ENCODE measurements around the gene ZFR. TPM values are rescaled to one million over a fixed set of nuclear protein-coding genes. Genes with fewer than 3 reads are reported as not detected.
"Not testable (repeated sequence)": the region's sequence is repeated elsewhere in the genome, so short reads cannot be mapped to it uniquely, and the experiment has no call there.

ZFR gene
- total RNA-seq, 1 experiment from 2014 or later, result 85.1 TPM

GRCh38 chr5:32369032-32369431 lies 75.5 kb downstream of the ZFR start:
- CTCF ChIA-PET, result no interaction called here
- no peak for DNase-seq
- BruUV-seq (replicated peaks), result no TSS peak
- no peak overlapping the region for H3K9ac ChIP-seq (ENCODE audit: low read length)
- H2AFZ ChIP-seq (ENCODE audit: low read length), result no peak overlapping the region
- H3K27ac ChIP-seq (ENCODE audit: low read length), result no peak overlapping the region
- no peak overlapping the region for H3K4me3 ChIP-seq (ENCODE audit: low read length)
- H3F3A ChIP-seq (ENCODE audit: low read length, unreplicated experiment), result no peaks in the 10 kb centered on the region
- H3K9me2 ChIP-seq (replicated peaks; ENCODE audit: low read length), result no peaks in the 10 kb centered on the region
- no peaks in the 10 kb centered on the region for H4K20me1 ChIP-seq (ENCODE audit: low read length)
- ATAC-seq, result no peak
- H3K79me2 ChIP-seq (ENCODE audit: low read length), result no peaks in the 10 kb centered on the region
- TF ChIP-seq CTCF (conservative IDR thresholded peaks at IDR 0.05; ENCODE audit: low read depth, low read length) (no peak), EZH2 (IDR thresholded peaks at IDR 0.05; ENCODE audit: low read length, unreplicated experiment) (no peak), EZH2phosphoT487 (IDR thresholded peaks at IDR 0.05; ENCODE audit: borderline replicate concordance, low read length) (no peak)
- no peaks in the 10 kb centered on the region for H3K4me1 ChIP-seq (ENCODE audit: insufficient read depth, low read length)
- POLR2A ChIA-PET (ENCODE audit: unreplicated experiment), result no interaction called here
- intact Hi-C loops (cut with micrococcal nuclease), result no loop called here
- no peaks in the 10 kb centered on the region for H3K27me3 ChIP-seq (ENCODE audit: low read length)
- H3K9me3 ChIP-seq (ENCODE audit: low read length), result no peaks in the 10 kb centered on the region
- peaks cover 41% of the 10 kb centered on the region for H3K36me3 ChIP-seq (ENCODE audit: low read depth, low read length)
- no peak overlapping the region for H3K4me2 ChIP-seq (ENCODE audit: low read length)

- H3K4me2 ChIP-seq (ENCODE audit: low read length); H3K9ac ChIP-seq (ENCODE audit: low read length); DNase-seq; H3K27ac ChIP-seq (ENCODE audit: low read length); intact Hi-C loops (cut with micrococcal nuclease); POLR2A ChIA-PET (ENCODE audit: unreplicated experiment); BruUV-seq (replicated peaks); H3K79me2 ChIP-seq (ENCODE audit: low read length); H3K9me3 ChIP-seq (ENCODE audit: low read length); H4K20me1 ChIP-seq (ENCODE audit: low read length); H2AFZ ChIP-seq (ENCODE audit: low read length); ATAC-seq; H3K4me1 ChIP-seq (ENCODE audit: insufficient read depth, low read length); H3K27me3 ChIP-seq (ENCODE audit: low read length); H3K4me3 ChIP-seq (ENCODE audit: low read length); CTCF ChIA-PET; H3K9me2 ChIP-seq (replicated peaks; ENCODE audit: low read length); H3F3A ChIP-seq (ENCODE audit: low read length, unreplicated experiment): not testable (repeated sequence)
- peaks cover 42% of the 10 kb centered on the region for H3K36me3 ChIP-seq (ENCODE audit: low read depth, low read length)
Measured at GRCh38 chr5:32367271-32367670, 77.3 kb downstream of the ZFR start.

GRCh38 chr5:32365623-32366022 lies 78.9 kb downstream of the ZFR start:
- Histone ChIP-seq H3K4me1 (ENCODE audit: insufficient read depth, low read length) (no peaks in the 10 kb centered on the region), H4K20me1 (ENCODE audit: low read length) (no peaks in the 10 kb centered on the region), H3K27ac (ENCODE audit: low read length) (no peak overlapping the region), H3F3A (ENCODE audit: low read length, unreplicated experiment) (no peaks in the 10 kb centered on the region), H3K27me3 (ENCODE audit: low read length) (no peaks in the 10 kb centered on the region), H3K9me2 (replicated peaks; ENCODE audit: low read length) (no peaks in the 10 kb centered on the region), H3K9me3 (ENCODE audit: low read length) (no peaks in the 10 kb centered on the region), H3K4me2 (ENCODE audit: low read length) (no peak overlapping the region), H2AFZ (ENCODE audit: low read length) (no peak overlapping the region), H3K4me3 (ENCODE audit: low read length) (no peak overlapping the region), H3K36me3 (ENCODE audit: low read depth, low read length) (peaks cover 39% of the 10 kb centered on the region), H3K9ac (ENCODE audit: low read length) (no peak overlapping the region), H3K79me2 (ENCODE audit: low read length) (no peaks in the 10 kb centered on the region)
- ATAC-seq (no peak), DNase-seq (no peak)
- TF ChIP-seq EZH2phosphoT487 (IDR thresholded peaks at IDR 0.05; ENCODE audit: borderline replicate concordance, low read length), result no peak
- TF ChIP-seq CTCF (conservative IDR thresholded peaks at IDR 0.05; ENCODE audit: low read depth, low read length), result no peak
- no peak for TF ChIP-seq EZH2 (IDR thresholded peaks at IDR 0.05; ENCODE audit: low read length, unreplicated experiment)
- ChIA-PET POLR2A (ENCODE audit: unreplicated experiment) (no interaction called here), CTCF (no interaction called here)
- intact Hi-C loops (cut with micrococcal nuclease), result no loop called here
- BruUV-seq (replicated peaks), result no TSS peak
